HG03045 (cell line): ENCODE measurements around the gene NR4A2.
A peak's percentile ranks its signal among the peaks of the same experiment; 100 is the strongest.

ENCODE experiments used
- ATAC-seq: cut with Tn5 transposase; IDR thresholded peaks from one replicate; pipeline ENCODE4 v1.9.1; 2021; ENCODE audit warnings: mild to moderate bottlenecking, moderate library complexity; ENCODE audit not compliant: unreplicated experiment

The NR4A2 gene

DNA sequence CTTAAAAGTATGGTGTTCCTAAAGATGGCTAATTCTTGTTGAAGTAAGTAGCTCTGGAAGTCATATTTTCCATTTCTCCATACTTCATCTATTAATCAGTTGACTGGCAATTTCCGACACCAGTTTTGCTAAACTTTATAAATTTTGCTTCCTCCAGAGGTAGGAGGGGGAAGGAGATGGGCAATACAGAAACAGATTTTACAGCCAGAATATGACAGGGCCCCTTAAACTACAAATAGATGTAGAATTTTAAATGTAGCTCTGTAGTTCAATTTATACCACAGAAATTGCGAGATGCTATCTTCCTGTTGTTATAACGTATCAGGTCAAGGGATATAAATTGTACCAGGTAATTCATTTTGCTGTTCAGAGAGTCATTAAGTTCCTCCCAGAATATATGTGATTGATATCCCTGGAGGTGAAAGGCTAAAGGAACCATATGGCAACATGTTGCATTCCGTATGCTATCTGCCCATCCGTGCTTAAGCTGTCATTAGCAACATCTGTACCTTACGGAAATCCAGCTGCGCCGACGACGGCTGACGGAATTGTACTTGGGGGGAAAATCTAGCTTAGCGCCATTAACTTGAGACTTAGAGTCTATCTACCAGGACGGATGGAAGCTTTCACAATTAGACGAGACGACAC, 8.4 kb upstream of the NR4A2 start:
- ATAC-seq, result peak; percentile 12

DNA sequence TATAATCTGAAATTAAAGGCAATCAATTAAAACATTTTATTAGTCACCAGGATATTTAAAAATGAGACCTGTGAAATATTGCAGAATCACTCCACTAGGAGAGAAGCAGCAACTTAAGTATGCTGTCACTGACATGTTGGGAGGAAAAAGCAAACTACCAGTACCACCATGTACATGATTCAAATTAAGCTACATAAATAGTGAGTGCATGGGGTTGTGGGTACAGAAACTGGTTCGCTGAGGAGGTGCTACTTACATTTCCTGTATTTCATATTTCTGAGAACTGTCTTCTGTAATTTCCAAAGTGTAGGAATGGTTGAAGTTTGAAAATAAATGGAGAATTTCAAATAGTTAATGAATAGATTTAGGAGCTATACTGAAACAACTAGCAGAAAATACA, 7.9 kb upstream of the NR4A2 start:
- ATAC-seq, result no peak

DNA sequence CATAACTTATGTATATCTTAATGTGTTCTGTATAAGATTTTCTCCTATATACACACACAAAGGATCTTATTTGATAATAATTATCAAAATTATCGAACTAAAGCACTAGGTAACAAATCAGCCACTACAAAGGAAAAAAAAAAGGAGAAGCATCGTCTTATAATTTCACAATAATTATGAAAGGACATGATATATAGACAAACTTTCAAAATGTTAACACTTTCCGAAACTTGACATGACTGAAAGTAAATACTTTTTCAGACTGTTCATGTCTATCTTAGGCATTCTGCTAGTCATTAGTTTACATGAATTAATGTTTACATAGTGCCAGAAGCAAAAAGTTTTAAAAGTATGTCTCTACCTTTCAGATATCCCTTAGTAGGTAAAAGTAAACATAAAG, 7.3 kb upstream of the NR4A2 start:
- ATAC-seq, result no peak

DNA sequence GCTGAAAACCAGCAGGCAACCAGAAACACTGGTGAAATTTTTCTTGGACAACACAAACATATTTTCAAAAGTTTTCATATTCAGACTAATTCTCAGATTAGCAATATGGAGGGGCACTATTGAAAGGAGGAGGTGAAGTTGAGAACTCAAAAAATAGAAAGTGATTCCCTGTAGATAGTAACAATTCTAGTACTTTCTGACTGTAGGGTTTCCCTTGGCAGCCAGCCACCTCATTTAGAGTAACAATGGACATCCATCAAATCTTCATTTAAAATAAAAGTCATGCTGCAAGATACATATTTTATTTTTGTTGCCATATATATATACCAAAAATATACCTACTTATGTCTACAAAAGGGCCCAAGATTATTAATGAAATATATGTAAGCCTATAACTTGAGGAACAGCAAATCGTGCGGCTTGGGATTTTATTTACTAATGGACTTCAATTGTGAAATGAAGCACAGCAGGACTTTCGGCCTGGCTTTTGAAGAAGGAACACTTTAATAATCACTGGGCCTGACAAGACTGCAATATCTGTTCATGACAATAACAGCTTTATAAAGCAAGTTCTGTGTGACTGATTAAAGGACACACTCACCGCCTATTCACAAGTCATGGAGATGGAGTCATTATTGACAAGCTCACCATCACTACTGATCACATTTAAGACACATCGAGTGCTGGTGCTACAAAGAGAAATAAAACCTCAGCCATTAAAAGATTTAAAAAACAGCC, 6.8 kb upstream of the NR4A2 start:
- ATAC-seq, result no peak

DNA sequence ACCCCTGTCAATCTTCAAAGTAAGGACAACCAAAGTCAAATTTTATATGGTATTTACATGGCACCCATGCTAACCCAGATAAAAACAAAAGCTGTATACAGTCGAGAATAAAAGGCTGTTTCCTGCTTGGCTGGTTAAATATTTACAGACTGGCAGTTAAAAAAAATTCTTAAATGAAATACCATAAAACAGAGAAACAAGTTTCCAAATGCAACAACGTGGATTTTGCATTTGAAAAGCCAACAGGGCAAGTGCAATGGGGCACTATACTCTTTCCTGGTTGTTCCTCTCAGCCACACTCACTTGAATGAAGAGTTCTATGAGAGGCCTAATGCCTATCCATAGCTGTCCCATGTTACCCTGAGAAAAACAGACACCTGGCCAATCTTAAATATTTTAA, 6.1 kb upstream of the NR4A2 start:
- no peak for ATAC-seq

DNA sequence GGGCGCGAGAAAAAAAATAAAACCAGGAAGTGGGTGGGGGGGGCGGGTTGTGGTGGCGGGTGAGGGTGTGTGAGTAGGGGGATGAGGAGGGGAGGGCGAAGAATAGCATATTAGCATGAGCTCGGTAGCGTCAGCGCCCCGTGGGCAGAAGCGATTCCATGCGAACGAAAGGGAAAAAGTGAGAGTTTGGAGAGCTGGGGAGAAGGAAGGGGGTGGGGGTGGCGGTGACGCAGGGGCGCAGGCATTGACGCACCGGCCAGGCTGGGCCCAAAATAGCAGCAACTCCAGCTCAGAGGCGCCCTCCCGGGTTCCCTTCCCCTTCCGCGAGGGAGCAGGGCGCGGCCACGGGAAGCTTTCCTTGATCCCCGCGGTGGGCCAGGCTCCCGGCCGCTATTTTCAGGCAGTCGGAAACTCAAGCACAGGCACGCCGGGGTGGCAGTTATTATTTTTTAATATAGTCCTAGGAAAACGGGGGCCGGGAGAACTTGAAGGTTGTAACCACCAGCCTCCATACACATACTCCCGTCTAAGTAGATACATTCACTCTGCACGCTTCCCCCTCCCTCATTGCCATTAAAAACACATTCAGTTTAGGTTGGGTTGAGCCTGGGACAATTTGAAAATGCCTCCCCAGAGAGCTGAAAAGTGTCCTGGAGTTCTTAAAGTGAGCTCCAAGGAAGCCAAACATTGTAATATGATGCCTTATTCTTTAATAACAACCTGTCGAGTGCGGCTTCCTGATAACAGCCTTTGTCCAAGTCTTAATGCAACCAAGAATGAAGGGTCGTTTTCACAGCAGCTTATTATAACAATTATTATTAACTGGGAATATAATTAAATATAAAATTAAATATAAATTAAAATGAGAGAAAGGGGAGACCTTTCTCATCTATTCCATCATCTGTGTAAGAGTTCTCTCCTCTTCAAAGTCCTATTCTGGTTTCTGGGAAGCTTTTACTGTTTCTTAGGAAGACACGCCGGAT, 2.3 kb upstream of the NR4A2 start:
- peak; percentile 28 for ATAC-seq

DNA sequence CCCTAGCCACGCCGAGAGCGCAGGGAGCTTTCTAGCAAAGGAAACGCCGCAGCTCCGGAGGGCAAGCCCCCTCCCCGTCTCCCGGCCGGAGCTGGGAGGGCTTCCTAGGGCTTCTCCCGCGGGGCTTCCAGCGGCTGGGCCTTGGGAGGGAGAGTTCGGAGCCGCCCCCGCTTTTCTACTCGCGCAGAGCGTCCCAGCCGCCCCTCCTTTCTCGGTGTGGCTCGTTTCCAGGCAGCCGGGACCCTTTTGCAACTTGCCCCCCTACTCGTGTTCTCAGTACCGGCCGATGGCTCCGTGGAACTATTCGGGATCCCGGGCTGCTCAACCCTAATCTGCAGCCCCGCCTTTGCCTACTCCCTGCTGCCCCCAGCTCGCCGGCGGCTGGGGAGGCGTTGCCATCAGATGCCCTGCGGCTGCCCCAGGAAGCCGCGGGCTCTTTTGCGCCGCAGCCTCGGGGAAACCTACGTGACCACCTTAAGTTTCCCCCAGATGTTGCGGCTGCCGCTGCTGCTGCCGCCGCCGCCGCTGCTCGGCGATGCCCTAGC, 1.5 kb upstream of the NR4A2 start:
- peak; percentile 40 for ATAC-seq

DNA sequence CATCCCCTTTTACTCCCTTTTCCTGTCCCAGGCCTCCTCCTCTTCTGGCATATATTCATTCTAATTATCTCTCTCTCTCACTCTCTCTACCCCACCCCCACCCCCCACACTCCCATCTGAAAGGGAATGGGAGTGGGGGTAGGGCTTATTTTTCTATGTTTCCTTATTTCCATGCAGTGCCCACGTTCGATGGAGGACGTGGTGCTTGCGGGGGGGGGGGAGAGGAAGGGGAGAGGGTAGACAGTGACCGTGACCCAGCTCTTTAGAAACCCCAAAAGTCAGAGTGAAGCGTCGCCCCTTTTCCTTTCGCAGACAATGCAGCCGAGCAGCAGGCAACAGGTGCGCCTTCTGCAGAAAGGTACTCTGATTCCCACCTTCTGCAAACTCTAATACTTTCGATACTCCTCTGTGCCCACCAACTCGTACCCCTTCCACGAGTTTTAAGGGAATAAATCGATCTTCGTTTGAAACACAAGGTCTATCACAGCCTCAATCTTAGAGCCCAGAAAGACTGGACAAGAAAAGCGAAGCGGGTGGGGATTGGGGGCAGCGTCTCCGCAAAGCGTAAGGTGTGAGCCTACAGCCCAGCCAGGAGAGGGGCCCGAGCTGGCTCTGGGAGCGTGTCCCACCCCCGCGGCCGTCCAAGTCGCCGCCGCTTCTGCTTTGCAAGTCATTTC, 891 bp upstream of the NR4A2 start:
- ATAC-seq, result peak; percentile 21

DNA sequence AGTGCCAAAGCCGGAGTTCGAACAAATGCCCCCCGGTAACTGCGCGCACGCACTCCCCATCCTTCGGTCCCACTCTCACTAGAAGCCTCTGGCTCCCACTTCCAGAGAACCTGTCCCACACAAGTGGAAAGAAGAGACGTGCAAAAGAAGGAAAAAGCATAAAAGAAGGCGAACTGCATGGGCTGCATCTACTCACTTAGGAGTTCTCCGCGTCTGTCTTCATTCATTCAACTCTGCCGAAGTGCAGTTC, 312 bp downstream of the NR4A2 start:
- ATAC-seq, result peak; percentile 1

DNA sequence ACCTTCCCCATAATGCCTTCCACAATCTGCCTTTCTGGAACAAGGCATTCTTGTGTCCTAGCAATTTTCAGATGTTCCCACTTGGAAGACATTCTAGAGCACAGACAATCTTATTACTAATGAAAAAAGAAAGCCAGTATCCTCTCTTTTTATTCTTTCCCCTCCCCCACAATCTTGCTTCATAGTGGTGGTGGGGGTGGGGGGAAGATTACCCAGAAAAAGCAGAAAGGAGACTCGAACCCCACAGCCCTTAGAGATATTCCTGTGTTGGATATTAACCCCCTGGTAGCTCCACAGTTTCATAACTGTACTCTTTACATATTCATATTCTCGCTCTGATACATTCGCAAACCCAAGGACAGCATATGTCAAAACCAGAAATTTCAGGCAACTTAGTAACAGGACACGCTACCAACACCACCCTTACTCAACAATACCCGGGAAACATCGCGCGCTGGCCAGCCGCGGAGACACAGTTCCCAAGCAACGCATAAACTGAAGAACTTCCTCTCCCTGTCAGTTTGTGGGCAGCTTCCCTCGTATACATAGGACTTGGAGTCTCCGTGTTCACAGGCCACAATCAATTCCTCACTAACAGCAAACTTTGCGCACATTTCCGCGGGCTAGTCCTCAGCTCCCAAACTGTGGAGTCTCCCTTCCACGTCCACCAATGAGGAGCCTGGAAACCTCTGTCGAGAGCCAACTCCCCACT, 793 bp downstream of the NR4A2 start:
- no peak for ATAC-seq

DNA sequence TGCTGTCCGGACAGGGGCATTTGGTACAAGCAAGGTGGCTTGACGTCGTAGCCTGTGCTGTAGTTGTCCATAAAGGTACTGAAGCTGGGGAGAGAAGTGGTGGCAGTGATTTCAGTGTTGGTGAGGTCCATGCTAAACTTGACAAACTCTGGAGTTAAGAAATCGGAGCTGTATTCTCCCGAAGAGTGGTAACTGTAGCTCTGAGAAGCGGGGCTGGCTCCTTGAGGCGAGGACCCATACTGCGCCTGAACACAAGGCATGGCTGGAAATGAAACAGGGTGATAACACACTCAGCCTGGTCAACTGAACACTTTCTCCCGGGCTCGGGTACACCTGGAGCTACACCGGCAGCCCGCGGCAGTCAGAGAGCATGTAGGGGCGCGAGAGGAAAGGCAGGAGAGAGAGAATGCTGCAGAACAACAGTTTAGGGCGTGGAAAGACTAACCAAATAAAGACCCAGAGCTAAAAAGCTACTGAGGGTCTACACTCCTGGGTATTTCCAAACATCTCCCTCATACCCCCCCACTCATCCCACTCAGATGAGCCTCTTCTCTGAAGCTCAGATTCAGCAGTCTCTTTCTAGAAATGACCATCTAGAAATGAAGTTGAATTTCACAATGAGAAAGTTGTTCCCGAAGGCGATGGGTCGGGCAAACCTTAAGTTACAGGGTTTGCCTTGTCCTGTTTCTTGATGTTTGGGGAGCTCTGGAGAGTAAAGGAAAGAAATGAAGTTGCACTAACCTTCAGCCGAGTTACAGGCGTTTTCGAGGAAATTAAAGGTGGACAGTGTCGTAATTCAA, 2.4 kb downstream of the NR4A2 start:
- no peak for ATAC-seq

DNA sequence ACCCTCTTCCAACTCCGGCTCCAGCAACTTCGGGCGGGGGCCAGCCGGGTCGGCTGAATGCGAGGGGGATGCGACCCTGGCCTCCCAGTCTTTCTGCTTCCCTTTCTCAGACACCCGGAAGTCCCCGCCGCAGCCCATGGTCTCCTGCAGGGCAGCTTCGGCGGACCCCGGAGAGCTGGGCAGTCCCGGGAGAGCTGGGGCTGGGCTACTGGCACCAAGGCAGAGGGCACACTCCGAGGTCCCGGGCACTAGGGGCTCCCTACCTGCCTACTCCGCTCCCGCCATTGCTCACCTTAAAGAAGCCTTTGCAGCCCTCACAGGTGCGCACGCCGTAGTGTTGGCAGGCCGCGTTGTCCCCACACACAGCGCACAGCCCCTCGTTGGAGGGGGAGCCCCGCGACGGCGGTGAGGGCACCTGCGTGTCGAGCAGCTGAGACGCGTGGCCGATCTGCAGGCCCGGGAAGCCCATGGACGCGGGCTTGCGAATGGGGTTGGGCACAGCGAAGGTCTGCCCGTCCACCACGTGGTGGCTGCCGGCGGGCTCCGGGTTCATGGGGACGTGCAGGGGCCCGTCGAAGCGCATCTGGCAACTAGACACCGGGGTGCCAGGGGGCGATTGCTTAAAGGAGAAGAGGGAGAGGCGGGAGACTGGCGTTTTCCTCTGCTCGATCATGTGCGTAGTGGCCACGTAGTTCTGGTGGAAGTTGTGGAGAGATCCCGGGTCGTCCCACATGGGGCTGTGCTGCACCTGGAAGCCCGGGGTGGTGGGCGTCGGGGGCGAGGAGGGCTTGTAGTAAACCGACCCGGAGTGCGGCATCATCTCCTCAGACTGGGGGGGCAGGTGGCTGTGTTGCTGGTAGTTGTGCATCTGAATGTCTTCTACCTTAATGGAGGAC, 3.2 kb downstream of the NR4A2 start:
- ATAC-seq, result no peak

DNA sequence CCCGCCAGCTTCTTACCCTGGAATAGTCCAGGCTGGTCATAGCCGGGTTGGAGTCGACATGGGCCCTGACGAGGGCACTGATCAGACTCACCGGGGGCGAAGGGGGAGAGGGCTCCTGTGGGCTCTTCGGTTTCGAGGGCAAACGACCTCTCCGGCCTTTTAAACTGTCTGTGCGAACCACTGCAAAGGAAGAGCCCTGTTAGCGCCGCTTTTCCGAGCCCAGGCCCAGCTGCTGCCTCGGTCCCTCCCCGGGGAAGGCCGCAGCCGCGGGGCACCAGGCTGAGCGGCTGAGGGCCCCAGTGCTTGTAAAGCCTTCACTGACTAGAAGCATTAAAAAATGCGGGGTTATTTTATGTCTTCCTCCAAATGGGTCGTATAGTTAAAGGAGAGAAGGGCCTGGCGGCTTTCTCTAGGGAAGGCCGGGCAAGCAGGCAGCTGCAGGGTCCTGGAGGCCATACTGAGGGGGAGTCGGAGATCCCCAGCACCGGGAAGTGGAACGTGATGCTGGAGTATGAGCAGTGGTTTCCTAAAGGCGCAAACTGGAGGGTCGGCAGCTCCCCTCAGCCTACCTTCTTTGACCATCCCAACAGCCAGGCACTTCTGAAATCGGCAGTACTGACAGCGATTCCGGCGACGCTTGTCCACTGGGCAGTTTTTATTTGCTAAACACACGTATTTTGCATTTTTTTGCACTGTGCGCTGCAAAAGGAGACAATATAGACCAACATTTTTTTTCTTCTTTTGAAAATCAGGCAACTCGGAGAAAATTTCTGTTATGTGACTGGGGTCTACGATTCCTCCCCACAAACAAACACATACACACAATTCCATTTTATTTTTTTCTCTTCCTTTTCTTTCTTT, 4.5 kb downstream of the NR4A2 start:
- ATAC-seq, result no peak

DNA sequence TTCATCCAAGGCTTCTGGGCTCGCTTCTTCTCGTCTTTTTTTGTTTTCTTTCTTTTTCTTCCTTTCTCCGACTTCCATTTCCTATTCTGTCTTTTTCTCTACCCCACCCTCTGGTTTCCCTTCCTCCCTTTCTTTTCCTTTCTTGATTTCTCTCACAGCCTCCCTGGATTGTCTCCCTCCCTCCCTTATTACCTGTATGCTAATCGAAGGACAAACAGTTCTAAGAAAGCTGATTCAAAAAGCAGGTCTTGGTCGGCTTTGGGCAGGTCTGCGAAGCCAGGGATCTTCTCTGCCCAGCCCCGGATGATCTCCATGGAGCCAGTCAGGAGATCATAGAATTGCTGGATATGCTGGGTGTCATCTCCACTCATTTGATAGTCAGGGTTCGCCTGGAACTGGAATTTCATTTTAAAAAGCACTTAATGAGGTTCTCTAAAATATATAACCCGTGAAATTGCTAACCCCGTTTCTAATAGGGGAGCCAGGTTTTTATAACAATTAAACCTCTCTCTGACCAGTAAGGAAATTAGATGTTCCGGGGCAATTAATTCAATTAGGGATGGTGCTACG, 5.9 kb downstream of the NR4A2 start:
- no peak for ATAC-seq

DNA sequence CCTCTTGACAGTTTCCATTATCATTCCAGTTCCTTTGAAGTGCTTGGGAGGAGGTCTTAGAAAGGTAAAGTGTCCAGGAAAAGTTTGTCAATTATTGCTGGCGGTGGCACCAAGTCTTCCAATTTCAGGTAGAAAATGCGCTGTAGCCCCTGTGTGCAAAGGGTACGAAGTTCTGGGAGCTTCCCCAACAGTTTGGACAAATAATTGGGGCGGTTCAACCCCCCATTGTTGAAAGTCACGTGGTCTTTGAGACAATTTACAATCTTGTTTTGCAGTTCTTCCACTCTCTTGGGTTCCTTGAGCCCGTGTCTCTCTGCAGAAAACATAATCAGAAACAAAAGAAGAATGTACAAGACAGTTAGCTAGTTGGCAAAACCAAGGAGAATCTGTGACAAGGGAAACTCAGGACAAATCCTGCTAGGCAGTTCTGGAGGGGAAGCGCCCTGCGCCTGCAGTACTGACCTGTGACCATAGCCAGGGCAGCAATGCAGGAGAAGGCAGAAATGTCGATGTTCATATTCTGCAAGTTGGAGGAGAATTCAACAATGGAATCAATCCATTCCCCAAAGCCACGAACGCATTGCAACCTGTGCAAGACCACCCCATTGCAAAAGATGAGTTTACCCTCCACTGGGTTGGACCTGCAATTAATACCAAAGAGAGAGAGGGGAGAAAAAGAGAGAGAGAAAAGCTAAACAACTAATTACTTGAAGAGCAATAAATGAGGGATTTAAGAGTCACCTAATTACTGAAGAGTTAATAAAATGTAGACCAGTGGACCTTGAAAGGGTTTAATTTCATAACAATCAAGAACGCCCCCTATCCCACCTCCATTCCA, 6.6 kb downstream of the NR4A2 start:
- ATAC-seq, result no peak

DNA sequence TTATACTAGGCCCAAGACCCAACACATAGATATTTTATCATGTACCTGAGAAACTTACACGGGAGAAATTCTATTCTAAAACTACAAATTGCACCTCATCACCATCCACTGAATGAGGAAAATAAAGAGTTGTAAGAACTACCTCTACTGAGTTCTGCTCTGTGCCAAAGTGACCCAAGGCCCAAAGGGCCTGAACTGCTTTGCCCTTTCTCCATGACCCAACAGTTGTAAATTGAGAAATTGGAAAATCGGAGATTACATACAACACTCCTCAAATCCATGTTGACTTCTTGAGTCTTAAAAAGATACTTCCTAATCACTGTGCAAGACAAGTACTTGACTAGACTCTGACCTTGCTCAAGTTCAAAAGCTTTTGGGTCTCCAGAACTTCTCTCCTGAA, 8.8 kb downstream of the NR4A2 start:
- ATAC-seq, result no peak
